Mesothelial cell of epicardium (in vitro differentiated cells): Measurements from ENCODE around the gene TMEM200B. TPM values are rescaled to one million over a fixed set of nuclear protein-coding genes. Genes with fewer than 3 reads are reported as not detected.

Experiments
- DNase-seq, 2 experiments: peaks; one replicate each; pipeline ENCODE4 v3.0.0; 2021; ENCODE audit warnings: low spot score in 2 of 2; ENCODE audit not compliant: unreplicated experiment in 2 of 2
- H3K27ac Mint-ChIP-seq: 2 replicates; pipeline ENCODE4 v1.8.0; 2021; ENCODE audit warnings: mixed read lengths
- H3K27me3 Mint-ChIP-seq: 2 replicates; pipeline ENCODE4 v1.8.0; 2021; ENCODE audit warnings: low read depth, mixed read lengths
- H3K36me3 Mint-ChIP-seq: 2 replicates; pipeline ENCODE4 v1.8.0; 2021; ENCODE audit warnings: mixed read lengths
- H3K4me1 Mint-ChIP-seq: 2 replicates; pipeline ENCODE4 v1.8.0; 2021; ENCODE audit warnings: mixed read lengths
- H3K4me3 Mint-ChIP-seq: 2 replicates; pipeline ENCODE4 v1.8.0; 2021; ENCODE audit warnings: mild to moderate bottlenecking, moderate library complexity, mixed read lengths
- H3K9me3 Mint-ChIP-seq: 2 replicates; pipeline ENCODE4 v1.8.0; 2021; ENCODE audit warnings: mixed read lengths
- total RNA-seq: library from RNA; stranded (reverse); gene quantifications from 3 replicates; pipeline ENCODE4 v1.2.1, GENCODE V29; 2021
- TF ChIP-seq, protein P1 (sequence below): fragments of 200-600 bp; sonication (generic); IDR thresholded peaks from one replicate; pipeline ENCODE4 v1.5.0; 2021; ENCODE audit warnings: antibody characterized with exemption; ENCODE audit not compliant: unreplicated experiment

Gene TMEM200B
- 28.3 to 31.0 TPM (median 29.1 TPM) in 3 replicates for total RNA-seq

DNA sequence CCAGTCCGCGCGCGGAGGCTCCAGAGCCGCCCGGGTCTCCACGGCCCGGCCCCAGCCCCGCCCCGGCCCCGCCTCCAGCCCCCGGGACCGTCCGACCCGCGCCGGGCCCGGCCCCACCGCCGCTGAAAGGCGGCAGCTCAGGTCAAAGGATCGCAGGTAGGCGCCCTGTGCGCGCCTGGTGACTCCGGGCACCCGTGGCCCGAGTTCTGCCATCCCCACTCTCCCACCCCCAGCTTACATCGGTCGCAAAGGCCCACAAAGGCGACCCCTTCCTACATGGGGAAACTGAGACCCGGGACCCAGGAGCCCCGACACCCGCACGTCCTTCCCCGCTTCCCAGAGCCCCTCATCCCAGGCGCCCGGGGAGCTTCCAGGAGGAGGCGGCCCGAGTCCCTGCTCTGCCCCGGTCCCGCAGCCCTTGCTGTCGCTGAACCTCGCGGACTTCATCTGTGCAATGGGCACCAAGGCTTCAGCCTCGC is at the start of gene TMEM200B:
Gene TMEM200B, minus strand, starts transcription at position 17 of the 479 bp plus-strand sequence. CDS start 2,075 bp downstream, outside the sequence.
- DNase-seq = no peak
- H3K36me3 Mint-ChIP-seq = no peaks in the 10 kb centered on the region
- H3K4me1 Mint-ChIP-seq = peaks cover 17% of the 10 kb centered on the region
- H3K27ac Mint-ChIP-seq = peak within 1 kb of the TSS; percentile 88
- H3K4me3 Mint-ChIP-seq = peak within 1 kb of the TSS; percentile 81
- no peaks in the 10 kb centered on the region for H3K27me3 Mint-ChIP-seq
- H3K9me3 Mint-ChIP-seq = no peaks in the 10 kb centered on the region
- TF ChIP-seq, protein P1, sequence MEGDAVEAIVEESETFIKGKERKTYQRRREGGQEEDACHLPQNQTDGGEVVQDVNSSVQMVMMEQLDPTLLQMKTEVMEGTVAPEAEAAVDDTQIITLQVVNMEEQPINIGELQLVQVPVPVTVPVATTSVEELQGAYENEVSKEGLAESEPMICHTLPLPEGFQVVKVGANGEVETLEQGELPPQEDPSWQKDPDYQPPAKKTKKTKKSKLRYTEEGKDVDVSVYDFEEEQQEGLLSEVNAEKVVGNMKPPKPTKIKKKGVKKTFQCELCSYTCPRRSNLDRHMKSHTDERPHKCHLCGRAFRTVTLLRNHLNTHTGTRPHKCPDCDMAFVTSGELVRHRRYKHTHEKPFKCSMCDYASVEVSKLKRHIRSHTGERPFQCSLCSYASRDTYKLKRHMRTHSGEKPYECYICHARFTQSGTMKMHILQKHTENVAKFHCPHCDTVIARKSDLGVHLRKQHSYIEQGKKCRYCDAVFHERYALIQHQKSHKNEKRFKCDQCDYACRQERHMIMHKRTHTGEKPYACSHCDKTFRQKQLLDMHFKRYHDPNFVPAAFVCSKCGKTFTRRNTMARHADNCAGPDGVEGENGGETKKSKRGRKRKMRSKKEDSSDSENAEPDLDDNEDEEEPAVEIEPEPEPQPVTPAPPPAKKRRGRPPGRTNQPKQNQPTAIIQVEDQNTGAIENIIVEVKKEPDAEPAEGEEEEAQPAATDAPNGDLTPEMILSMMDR = no peak

DNA sequence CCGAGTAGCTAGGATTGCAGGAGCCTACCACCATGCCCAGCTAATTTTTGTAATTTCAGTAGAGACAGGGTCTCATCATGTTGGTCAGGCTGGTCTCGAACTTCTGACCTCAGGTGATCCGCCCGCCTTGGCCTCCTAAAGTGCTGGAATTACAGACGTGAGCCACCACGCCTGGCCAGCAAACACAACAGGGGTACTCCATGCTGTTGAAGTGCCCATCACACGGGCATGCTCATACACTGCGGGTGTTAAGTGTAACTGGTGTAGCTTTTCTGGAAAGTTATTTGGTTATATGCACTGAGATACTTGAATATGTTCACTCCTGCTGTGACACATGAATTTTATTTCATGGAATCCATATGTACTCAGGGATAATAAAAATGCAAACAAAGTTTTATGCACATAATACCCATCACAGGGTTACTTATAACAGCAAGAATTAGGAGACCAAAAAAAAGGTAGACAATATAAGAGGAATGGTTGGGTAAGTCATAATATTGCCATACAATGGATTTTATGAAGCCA is 48.8 kb upstream of the TMEM200B start:
- Mint-ChIP-seq H3K27ac (no peak overlapping the region), H3K4me1 (peaks cover 51% of the 10 kb centered on the region), H3K27me3 (no peaks in the 10 kb centered on the region), H3K36me3 (peaks cover 15% of the 10 kb centered on the region), H3K4me3 (no peak overlapping the region), H3K9me3 (peaks cover 4% of the 10 kb centered on the region)
- TF ChIP-seq, protein P1 = no peak
- no peak for DNase-seq

DNA sequence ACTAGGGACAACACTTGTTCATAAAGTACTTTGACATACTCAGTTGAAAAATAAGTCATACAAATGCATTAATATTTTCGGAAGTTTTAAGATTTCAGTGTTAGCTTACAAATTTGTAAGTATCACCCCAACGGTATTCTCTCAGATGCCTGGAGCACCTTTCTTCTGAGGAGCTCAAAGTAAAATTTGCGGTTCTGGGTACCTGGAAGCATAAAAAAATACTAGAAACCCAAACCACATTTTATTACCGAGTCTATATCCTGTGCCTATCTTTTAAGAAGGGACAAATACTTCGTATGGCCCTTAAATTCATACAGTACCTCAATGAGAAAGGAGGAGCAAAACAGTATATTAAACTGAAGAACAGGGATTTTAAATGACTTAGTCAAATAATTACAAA is 47.8 kb upstream of the TMEM200B start:
- Mint-ChIP-seq H3K36me3 (peaks cover 16% of the 10 kb centered on the region), H3K9me3 (peaks cover 4% of the 10 kb centered on the region), H3K27me3 (no peaks in the 10 kb centered on the region), H3K27ac (peak overlapping the region; percentile 83), H3K4me3 (no peak overlapping the region), H3K4me1 (peaks cover 45% of the 10 kb centered on the region)
- DNase-seq = no peak
- TF ChIP-seq, protein P1 = no peak

DNA sequence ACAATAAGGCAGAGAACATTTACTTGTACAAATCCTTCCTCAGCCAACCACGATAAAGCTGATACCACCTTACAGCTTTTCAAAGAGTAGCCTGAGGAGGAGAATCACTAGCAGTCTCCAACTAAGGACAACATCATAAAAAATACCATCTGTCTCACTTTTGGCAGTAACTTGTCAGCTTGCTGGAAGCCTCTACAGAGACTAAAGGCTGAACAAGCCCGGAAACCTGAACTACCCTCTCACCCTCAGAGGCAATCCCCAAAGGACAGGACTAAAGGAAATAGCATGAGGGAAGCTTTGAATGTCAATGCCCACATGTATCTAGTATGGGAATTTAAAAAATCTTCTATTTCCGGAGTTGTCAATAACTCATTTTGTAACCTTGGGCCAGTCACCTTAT is 47.4 kb upstream of the TMEM200B start:
- Mint-ChIP-seq H3K36me3 (peaks cover 16% of the 10 kb centered on the region), H3K9me3 (peaks cover 4% of the 10 kb centered on the region), H3K4me3 (no peak overlapping the region), H3K27me3 (no peaks in the 10 kb centered on the region), H3K4me1 (peaks cover 44% of the 10 kb centered on the region), H3K27ac (peak overlapping the region; percentile 83)
- DNase-seq = no peak
- TF ChIP-seq, protein P1 = no peak

- DNase-seq = no peak
- no peaks in the 10 kb centered on the region for H3K27me3 Mint-ChIP-seq
- TF ChIP-seq, protein P1 = no peak
- peaks cover 4% of the 10 kb centered on the region for H3K9me3 Mint-ChIP-seq
- H3K27ac Mint-ChIP-seq = peak overlapping the region; percentile 47
- H3K36me3 Mint-ChIP-seq = peaks cover 21% of the 10 kb centered on the region
- peaks cover 46% of the 10 kb centered on the region for H3K4me1 Mint-ChIP-seq
- no peak overlapping the region for H3K4me3 Mint-ChIP-seq
Measured at GRCh38 chr1:29169976-29170375, 46.3 kb upstream of the TMEM200B start.
